ENCODE measurements around the gene HAUS8. TPM values are rescaled to one million over a fixed set of nuclear protein-coding genes. Genes with fewer than 3 reads are reported as not detected.

HAUS8 gene
- total RNA-seq, 4 donors from 2014 or later = 3.0 to 5.8 (median 3.2) TPM

GRCh38 chr19:17088552-17088951 lies 13.3 kb upstream of the HAUS8 start:
- Histone ChIP-seq H3K27ac (peak overlapping the region; percentile 22 to 82 (median 76)), H3K9me3 (no peaks in the 10 kb centered on the region), H3K4me1 (peaks cover 6 to 68% (median 16%) of the 10 kb centered on the region in 3 donors), H3K4me3 (no peak overlapping the region), H3K36me3 (peaks cover 0 to 24% (median 0%) of the 10 kb centered on the region in 3 donors), H3K27me3 (no peaks in the 10 kb centered on the region)
- DNase-seq = no peak
- 83 to 91% methylated on average over 5 of the region's 5 CpGs for WGBS, 2 donors
- TF ChIP-seq POLR2A (IDR thresholded peaks at IDR 0.05) (no peak), CTCF (IDR thresholded peaks at IDR 0.05) (no peak)
- intact Hi-C loops (cut with DNase I) = no loop called here

GRCh38 chr19:17086834-17087233 lies 11.6 kb upstream of the HAUS8 start:
- no peak for DNase-seq
- no peak overlapping the region for H3K4me3 ChIP-seq
- peaks cover 6 to 68% (median 21%) of the 10 kb centered on the region in 3 donors for H3K4me1 ChIP-seq
- peaks cover 0 to 21% (median 0%) of the 10 kb centered on the region in 3 donors for H3K36me3 ChIP-seq
- peak overlapping the region in 3 of 4 donors; percentile 30 to 60 (median 39) for H3K27ac ChIP-seq
- intact Hi-C loops (cut with DNase I) = no loop called here
- 81 to 84% methylated on average over 4 of the region's 6 CpGs for WGBS, 2 donors
- TF ChIP-seq CTCF (IDR thresholded peaks at IDR 0.05) (no peak), POLR2A (IDR thresholded peaks at IDR 0.05) (no peak)
- no peaks in the 10 kb centered on the region for H3K27me3 ChIP-seq
- H3K9me3 ChIP-seq = no peaks in the 10 kb centered on the region

DNA sequence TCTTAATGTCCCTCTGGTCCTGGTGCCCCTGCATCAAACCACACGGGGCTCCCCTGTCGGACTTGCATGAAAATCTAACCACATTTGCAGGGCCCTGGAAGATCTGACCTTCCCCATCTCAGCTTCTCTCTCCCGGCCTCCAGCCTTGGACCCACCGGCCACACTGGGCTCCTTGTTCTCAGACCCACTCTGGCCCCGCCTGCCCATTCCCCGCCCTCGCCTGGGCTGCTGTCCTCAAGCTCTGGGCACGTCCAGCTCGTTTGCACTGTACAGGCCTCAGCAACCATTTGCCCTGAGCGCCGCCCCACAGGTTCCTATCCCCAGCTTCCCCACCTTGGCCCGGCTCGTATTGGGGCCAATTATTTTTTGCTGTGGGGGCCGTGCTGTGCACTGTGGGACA lies 10.9 kb upstream of the HAUS8 start:
- DNase-seq = no peak
- 86 to 94% methylated on average over 11 to 14 of the region's 14 CpGs for WGBS, 2 donors
- peaks cover 8 to 68% (median 21%) of the 10 kb centered on the region in 3 donors for H3K4me1 ChIP-seq
- TF ChIP-seq POLR2A (IDR thresholded peaks at IDR 0.05) (no peak), CTCF (IDR thresholded peaks at IDR 0.05) (no peak)
- no peak overlapping the region for H3K4me3 ChIP-seq
- intact Hi-C loops (cut with DNase I) = no loop called here
- H3K9me3 ChIP-seq = no peaks in the 10 kb centered on the region
- no peaks in the 10 kb centered on the region for H3K27me3 ChIP-seq
- H3K36me3 ChIP-seq = peaks cover 0 to 20% (median 0%) of the 10 kb centered on the region in 3 donors
- peak overlapping the region in 1 of 4 donors; percentile 30 for H3K27ac ChIP-seq

DNA sequence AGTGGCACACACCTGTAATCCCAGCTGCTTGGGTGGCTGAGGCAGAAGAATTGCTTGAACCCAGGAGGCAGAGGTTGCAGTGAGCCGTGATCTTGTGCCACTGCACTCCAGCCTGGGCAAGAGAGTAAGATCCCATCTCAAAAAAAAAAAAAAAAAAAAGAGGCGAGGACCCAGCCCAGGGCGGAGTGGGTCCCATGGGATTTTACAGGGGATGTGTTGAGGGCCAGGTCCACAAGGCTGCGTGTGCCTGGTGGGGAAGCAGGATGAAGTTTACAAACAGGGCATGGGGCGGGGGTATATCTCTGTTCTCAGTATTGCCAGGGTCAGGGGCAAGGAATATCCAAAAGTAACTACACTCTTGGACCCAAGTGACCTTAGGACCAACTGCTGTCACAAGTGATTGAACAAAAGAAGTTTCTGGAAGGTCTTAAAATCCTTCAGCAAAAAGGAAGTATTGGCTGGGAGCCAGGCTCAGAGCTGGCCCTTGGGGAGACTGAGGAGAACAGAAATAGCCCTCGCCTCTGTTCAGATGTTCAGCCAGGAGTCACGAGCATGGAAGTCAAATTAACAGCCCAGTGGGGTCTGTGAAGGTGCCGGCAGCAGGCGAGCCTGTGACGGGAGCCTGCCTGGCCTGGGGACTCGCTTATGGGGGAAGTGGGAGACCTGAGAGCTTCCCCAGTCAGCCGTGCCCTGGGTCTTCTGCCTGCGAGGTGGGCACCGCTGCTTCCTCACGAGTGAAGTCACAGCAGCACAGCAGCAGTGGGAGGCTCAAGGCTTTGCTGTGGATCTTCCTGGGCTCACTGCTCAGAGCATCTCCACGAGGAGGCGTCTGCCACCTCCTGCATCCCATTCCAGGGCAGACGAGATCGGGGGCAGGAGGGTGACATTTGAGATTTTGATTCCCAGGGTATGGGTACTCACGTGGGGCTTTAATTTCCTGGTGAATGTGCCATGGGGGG lies 6.7 kb upstream of the HAUS8 start:
- Histone ChIP-seq H3K36me3 (peaks cover 0 to 14% (median 0%) of the 10 kb centered on the region in 3 donors), H3K27ac (peak overlapping the region; percentile 12 to 97 (median 94)), H3K27me3 (no peaks in the 10 kb centered on the region), H3K4me1 (peaks cover 17 to 71% (median 39%) of the 10 kb centered on the region in 3 donors), H3K9me3 (no peaks in the 10 kb centered on the region), H3K4me3 (no peak overlapping the region)
- DNase-seq = no peak
- 65 to 69% methylated on average over 16 of the region's 20 CpGs for WGBS, 2 donors
- intact Hi-C loops (cut with DNase I) = no loop called here
- TF ChIP-seq POLR2A (IDR thresholded peaks at IDR 0.05) = no peak
- peak in 1 of 6 experiments; percentile 7 for TF ChIP-seq CTCF (IDR thresholded peaks at IDR 0.05)

DNA sequence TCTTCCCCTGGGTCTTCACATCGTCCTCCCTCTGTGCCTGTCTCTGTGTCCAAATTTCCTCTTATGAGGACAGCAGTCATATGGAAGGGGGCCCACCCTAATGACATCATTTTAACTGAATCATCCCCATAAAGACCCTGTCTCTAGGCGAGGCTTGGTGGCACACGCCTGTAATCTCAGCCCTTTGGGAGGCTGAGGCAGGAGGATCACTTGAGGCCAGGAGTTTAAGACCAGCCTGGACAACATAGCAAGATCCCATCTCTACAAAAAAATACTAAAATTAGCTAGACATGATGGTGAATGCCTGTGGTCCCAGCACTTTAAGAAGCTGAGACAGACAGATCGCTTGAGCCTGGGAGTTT lies 5.2 kb upstream of the HAUS8 start:
- Histone ChIP-seq H3K36me3 (no peaks in the 10 kb centered on the region), H3K27me3 (no peaks in the 10 kb centered on the region), H3K4me3 (peak overlapping the region in 3 of 4 donors; percentile 41 to 62 (median 45)), H3K9me3 (no peaks in the 10 kb centered on the region), H3K27ac (peak overlapping the region; percentile 58 to 97 (median 94)), H3K4me1 (peaks cover 19 to 71% (median 44%) of the 10 kb centered on the region in 3 donors)
- no peak for TF ChIP-seq CTCF (IDR thresholded peaks at IDR 0.05)
- no peak for TF ChIP-seq POLR2A (IDR thresholded peaks at IDR 0.05)
- WGBS, 2 donors = 63 to 100% methylated on average over 1 to 3 of the region's 4 CpGs
- DNase-seq = no peak
- intact Hi-C loops (cut with DNase I) = no loop called here
